ENCODE data around the gene CPNE5. TPM values are rescaled to one million over a fixed set of nuclear protein-coding genes. Genes with fewer than 3 reads are reported as not detected.
"Not testable (repeated sequence)": the region's sequence is repeated elsewhere in the genome, so short reads cannot be mapped to it uniquely, and the experiment has no call there.

CPNE5 gene
- total RNA-seq, 2 experiments from 2014 or later, result 0.99 to 1.3 TPM

- peaks cover 2% of the 10 kb centered on the region for H3K27me3 Mint-ChIP-seq
- peak; percentile 37 for ATAC-seq (ENCODE audit: low read depth)
- POLR2A ChIA-PET, result interaction anchor here (1.0 kb wide), 1 partner anchor 106 kb away, joined by 3 read pairs; no protein-coding TSS in a partner anchor
Measured at GRCh38 chr6:36724514-36725390, 114.5 kb downstream of the CPNE5 start.

GRCh38 chr6:36723992-36724391 is 115.3 kb downstream of the CPNE5 start:
- not testable (repeated sequence) for H3K27ac Mint-ChIP-seq; H3K36me3 Mint-ChIP-seq; ATAC-seq (ENCODE audit: low read depth); H3K9me3 Mint-ChIP-seq; H3K27me3 Mint-ChIP-seq; H3K4me3 Mint-ChIP-seq; DNase-seq
- peaks cover 21% of the 10 kb centered on the region for H3K4me1 Mint-ChIP-seq
- POLR2A ChIA-PET, result interaction anchor here (1.0 kb wide), 1 partner anchor 106 kb away, joined by 3 read pairs; no protein-coding TSS in a partner anchor

More at GRCh38 chr6:36724514-36725390, 114.5 kb downstream of the CPNE5 start:
- H3K4me3 Mint-ChIP-seq, result no peak overlapping the region
- H3K36me3 Mint-ChIP-seq, result no peaks in the 10 kb centered on the region
- peak; percentile 56 for DNase-seq
- no peaks in the 10 kb centered on the region for H3K9me3 Mint-ChIP-seq
- H3K4me1 Mint-ChIP-seq, result peaks cover 21% of the 10 kb centered on the region
- H3K27ac Mint-ChIP-seq, result no peak overlapping the region

GRCh38 chr6:36722879-36723278 is 116.4 kb downstream of the CPNE5 start:
- Mint-ChIP-seq H3K4me1 (peaks cover 15% of the 10 kb centered on the region), H3K36me3 (no peaks in the 10 kb centered on the region), H3K27ac (no peak overlapping the region), H3K27me3 (no peaks in the 10 kb centered on the region), H3K4me3 (no peak overlapping the region), H3K9me3 (no peaks in the 10 kb centered on the region)
- no peak for DNase-seq
- POLR2A ChIA-PET, result no interaction called here
- ATAC-seq (ENCODE audit: low read depth), result no peak

- no peak for ATAC-seq (ENCODE audit: low read depth)
- H3K4me3 Mint-ChIP-seq, result no peak overlapping the region
- H3K4me1 Mint-ChIP-seq, result peaks cover 10% of the 10 kb centered on the region
- H3K27me3 Mint-ChIP-seq, result no peaks in the 10 kb centered on the region
- H3K9me3 Mint-ChIP-seq, result no peaks in the 10 kb centered on the region
- DNase-seq, result no peak
- POLR2A ChIA-PET, result no interaction called here
- no peak overlapping the region for H3K27ac Mint-ChIP-seq
- H3K36me3 Mint-ChIP-seq, result no peaks in the 10 kb centered on the region
Measured at GRCh38 chr6:36722365-36722764, 116.9 kb downstream of the CPNE5 start.

DNA sequence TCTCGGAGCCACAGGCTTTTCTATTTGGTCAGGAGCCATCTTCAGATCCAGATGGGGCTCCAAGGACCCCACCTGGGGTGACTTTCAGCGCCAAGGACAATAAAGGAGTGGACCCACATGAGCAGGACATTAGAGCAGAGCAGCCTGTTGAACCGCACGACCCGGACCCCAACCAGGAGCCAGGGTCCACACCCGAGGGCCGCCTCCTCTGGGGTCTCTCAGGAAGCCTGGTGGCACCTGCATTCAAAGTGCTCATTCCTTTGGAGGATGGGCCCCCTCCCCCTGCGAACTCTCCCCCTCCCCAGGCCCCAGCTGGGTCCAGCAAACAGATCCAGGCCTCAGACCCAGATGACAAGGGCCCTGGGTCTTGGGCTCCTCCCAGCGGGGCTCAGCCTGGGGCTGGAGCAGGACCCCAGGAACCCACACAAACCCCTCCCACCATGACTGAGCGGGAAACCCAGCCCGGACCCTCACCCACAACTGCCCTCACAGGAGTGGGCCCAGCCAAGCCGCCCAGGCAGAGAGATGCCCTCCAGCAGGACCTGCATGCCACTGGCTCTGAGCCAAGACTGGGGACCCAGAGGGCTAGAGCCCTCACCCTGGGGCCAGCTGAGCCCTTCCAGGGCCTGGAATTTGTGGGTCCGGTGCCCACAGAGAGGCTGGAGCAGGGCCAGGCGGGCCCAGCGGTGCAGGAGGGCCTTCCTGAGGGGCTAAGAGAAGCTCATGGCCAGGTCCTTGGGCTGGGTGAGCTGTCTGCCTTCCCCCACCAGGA is 117.7 kb downstream of the CPNE5 start:
- DNase-seq (no peak), ATAC-seq (ENCODE audit: low read depth) (no peak)
- Mint-ChIP-seq H3K4me1 (peaks cover 5% of the 10 kb centered on the region), H3K9me3 (no peaks in the 10 kb centered on the region), H3K27me3 (no peaks in the 10 kb centered on the region), H3K27ac (no peak overlapping the region), H3K36me3 (no peaks in the 10 kb centered on the region), H3K4me3 (no peak overlapping the region)
- POLR2A ChIA-PET, result interaction anchor here (0.6 kb wide), 1 partner anchor 1213 kb away, joined by 4 read pairs; no protein-coding TSS in a partner anchor

GRCh38 chr6:36720251-36721141 is 118.7 kb downstream of the CPNE5 start:
- DNase-seq, result peak; percentile 17
- peak overlapping the region; percentile 11 for H3K27ac Mint-ChIP-seq
- H3K4me3 Mint-ChIP-seq, result no peak overlapping the region
- POLR2A ChIA-PET, result interaction anchor here (0.6 to 0.9 kb wide), 2 partner anchors 112 to 1214 kb away, joined by 3 to 4 read pairs; no protein-coding TSS in a partner anchor
- no peak for ATAC-seq (ENCODE audit: low read depth)
- no peaks in the 10 kb centered on the region for H3K36me3 Mint-ChIP-seq
- H3K27me3 Mint-ChIP-seq, result peaks cover 1% of the 10 kb centered on the region
- no peaks in the 10 kb centered on the region for H3K9me3 Mint-ChIP-seq
- peaks cover 5% of the 10 kb centered on the region for H3K4me1 Mint-ChIP-seq

GRCh38 chr6:36719126-36719525 is 120.1 kb downstream of the CPNE5 start:
- Mint-ChIP-seq H3K27ac (no peak overlapping the region), H3K27me3 (peaks cover 1% of the 10 kb centered on the region), H3K4me3 (no peak overlapping the region), H3K4me1 (no peaks in the 10 kb centered on the region), H3K36me3 (no peaks in the 10 kb centered on the region), H3K9me3 (no peaks in the 10 kb centered on the region)
- ATAC-seq (ENCODE audit: low read depth) (no peak), DNase-seq (peak; percentile 8)
- POLR2A ChIA-PET, result interaction anchor here (0.6 kb wide), 2 partner anchors 11 to 58 kb away, joined by 3 read pairs; no protein-coding TSS in a partner anchor

DNA sequence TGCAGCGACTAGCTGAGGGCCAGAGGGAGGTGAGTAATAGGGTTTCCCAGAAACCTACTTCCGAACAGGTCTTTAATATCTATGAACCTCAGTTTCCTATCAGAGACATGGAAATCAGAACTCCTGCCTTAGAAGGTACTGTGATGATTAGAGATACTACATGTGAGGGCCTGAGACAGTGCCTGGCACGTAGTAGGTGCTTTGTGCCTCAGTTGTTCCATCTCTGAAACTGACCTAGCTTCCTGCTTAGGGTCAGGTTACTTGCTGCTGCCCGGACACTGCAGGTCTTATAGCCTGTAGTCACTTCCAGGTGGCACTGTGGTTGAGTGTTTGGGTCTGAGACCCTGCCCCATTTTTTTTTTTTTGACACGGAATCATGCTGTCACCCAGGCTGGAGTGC is 120.7 kb downstream of the CPNE5 start:
- DNase-seq (no peak), ATAC-seq (ENCODE audit: low read depth) (no peak)
- Mint-ChIP-seq H3K27me3 (peaks cover 3% of the 10 kb centered on the region), H3K27ac (no peak overlapping the region), H3K4me3 (no peak overlapping the region), H3K4me1 (no peaks in the 10 kb centered on the region), H3K36me3 (no peaks in the 10 kb centered on the region), H3K9me3 (no peaks in the 10 kb centered on the region)
- POLR2A ChIA-PET, result interaction anchor here (0.6 kb wide), 3 partner anchors 12 to 381 kb away, joined by 3 to 5 read pairs (median 3); no protein-coding TSS in a partner anchor

DNA sequence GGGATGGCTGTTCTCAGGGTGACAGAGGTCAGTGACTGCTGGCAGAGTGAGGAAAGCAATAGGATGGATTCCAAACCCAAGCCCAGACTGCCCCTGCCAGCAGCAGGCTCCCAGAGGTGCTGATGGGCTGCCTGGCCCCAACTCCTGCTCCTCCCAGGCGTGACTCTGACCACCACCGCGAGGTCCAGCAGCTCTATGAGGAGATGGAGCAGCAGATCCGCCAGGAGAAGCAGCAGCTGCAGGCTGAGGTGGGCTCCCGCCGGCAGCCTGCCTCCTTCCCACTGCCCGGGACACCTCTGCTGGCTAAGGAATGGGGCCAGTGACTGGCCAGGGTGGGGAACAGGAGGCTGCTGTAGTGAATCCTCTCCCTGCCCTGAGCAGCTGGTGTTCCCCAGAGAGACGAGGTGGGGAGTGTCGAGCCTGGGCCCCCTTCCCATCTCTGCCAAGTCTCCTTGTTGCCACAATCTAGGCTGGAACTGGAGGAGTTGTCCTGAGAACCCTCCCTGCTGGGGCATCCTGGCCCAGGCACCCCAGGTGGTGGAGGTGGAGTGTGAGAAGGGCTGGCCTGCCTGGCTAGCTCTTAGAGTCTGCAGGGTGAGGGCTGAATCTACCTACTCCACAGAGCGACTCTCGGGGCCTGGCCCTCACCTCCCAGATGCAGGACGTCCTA is 121.2 kb downstream of the CPNE5 start:
- no peaks in the 10 kb centered on the region for H3K36me3 Mint-ChIP-seq
- peak; percentile 21 for DNase-seq
- H3K4me3 Mint-ChIP-seq, result no peak overlapping the region
- no peaks in the 10 kb centered on the region for H3K4me1 Mint-ChIP-seq
- peaks cover 3% of the 10 kb centered on the region for H3K27me3 Mint-ChIP-seq
- no peak overlapping the region for H3K27ac Mint-ChIP-seq
- ATAC-seq (ENCODE audit: low read depth), result no peak
- POLR2A ChIA-PET, result interaction anchor here (0.6 kb wide), 1 partner anchor 381 kb away, joined by 5 read pairs; no protein-coding TSS in a partner anchor
- no peaks in the 10 kb centered on the region for H3K9me3 Mint-ChIP-seq

DNA sequence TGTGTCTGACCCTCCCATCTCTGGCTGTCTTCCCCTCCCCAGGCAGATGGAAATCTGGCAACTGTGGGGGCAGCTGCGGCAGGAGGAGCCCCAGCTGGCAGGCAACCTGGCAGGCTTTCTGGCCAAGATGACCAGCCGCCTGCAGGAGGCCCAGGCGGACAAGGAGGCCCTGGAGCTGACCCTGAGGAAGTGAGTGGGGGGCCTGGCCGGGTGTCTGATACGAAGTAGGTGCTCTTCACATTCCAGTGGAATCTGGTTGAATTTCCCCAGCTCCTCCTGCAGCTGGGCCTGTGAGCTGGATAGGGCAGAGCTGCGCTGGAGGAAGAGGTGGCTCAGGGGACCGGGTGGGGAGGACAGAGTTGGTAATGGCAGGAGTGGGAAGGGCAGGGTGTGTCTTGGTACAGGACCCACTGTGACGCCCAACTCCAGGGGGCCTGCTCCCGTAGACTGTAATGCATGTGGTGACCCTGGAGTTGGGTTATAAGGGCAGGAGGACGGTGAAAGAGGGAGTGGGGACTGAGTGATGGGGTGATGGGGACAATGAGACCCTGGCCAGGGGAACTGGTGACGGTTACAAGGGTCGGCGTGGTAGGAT is 121.9 kb downstream of the CPNE5 start:
- Mint-ChIP-seq H3K27ac (no peak overlapping the region), H3K27me3 (peaks cover 3% of the 10 kb centered on the region), H3K9me3 (no peaks in the 10 kb centered on the region), H3K4me1 (no peaks in the 10 kb centered on the region), H3K4me3 (no peak overlapping the region), H3K36me3 (no peaks in the 10 kb centered on the region)
- no peak for ATAC-seq (ENCODE audit: low read depth)
- POLR2A ChIA-PET, result no interaction called here
- peak; percentile 19 for DNase-seq

GRCh38 chr6:36716476-36717093 is 122.7 kb downstream of the CPNE5 start:
- ATAC-seq (ENCODE audit: low read depth) (no peak), DNase-seq (peak; percentile 6)
- Mint-ChIP-seq H3K27me3 (peaks cover 5% of the 10 kb centered on the region), H3K4me1 (no peaks in the 10 kb centered on the region), H3K9me3 (no peaks in the 10 kb centered on the region), H3K4me3 (no peak overlapping the region), H3K36me3 (no peaks in the 10 kb centered on the region), H3K27ac (no peak overlapping the region)
- POLR2A ChIA-PET, result interaction anchor here (0.7 to 1.3 kb wide), 2 partner anchors 38 to 50 kb away, joined by 3 to 4 read pairs; partner anchors contain the start of gene CDKN1A
